Fibroblast of mammary gland (primary cell): ENCODE data around the gene CCDC80.

ENCODE experiments used
- DNase-seq: peaks from one replicate; pipeline ENCODE4 v3.0.0-alpha.2; 2010; ENCODE audit warnings: low read depth
- H3K4me3 ChIP-seq: 2 replicates; pipeline ENCODE4 v1.5.1; 2011; ENCODE audit warnings: low read depth, mild to moderate bottlenecking, low read length, moderate library complexity; ENCODE audit not compliant: control insufficient read depth
- TF ChIP-seq, protein P1 (sequence below): conservative IDR thresholded peaks from 2 replicates; pipeline ENCODE4 v1.5.1; 2011; ENCODE audit warnings: low read depth, low read length, inconsistent platforms; ENCODE audit not compliant: control insufficient read depth, insufficient read depth

Gene CCDC80

DNA sequence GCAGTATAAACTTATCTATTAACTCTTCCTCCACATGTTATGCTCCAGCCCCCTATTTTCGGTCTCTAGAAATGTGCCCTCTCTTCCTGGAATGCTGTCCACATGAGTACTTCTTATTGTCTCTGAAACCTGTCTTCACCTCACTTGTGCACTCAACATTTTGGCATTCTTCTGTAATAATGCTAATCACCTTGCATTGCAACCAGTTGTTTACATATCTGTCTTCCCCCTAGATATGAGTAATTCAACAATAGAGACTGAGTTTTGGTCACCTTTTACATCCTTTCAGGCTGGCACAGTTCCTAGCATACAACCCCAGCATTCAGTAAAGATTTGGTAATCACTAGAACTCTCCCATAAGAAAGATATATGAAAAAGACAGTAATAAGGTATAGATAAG, 17.2 kb downstream of the CCDC80 start:
- H3K4me3 ChIP-seq: no peak overlapping the region
- TF ChIP-seq, protein P1, sequence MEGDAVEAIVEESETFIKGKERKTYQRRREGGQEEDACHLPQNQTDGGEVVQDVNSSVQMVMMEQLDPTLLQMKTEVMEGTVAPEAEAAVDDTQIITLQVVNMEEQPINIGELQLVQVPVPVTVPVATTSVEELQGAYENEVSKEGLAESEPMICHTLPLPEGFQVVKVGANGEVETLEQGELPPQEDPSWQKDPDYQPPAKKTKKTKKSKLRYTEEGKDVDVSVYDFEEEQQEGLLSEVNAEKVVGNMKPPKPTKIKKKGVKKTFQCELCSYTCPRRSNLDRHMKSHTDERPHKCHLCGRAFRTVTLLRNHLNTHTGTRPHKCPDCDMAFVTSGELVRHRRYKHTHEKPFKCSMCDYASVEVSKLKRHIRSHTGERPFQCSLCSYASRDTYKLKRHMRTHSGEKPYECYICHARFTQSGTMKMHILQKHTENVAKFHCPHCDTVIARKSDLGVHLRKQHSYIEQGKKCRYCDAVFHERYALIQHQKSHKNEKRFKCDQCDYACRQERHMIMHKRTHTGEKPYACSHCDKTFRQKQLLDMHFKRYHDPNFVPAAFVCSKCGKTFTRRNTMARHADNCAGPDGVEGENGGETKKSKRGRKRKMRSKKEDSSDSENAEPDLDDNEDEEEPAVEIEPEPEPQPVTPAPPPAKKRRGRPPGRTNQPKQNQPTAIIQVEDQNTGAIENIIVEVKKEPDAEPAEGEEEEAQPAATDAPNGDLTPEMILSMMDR: no peak
- no peak for DNase-seq

GRCh38 chr3:112623213-112623612, 17.7 kb downstream of the CCDC80 start:
- no peak overlapping the region for H3K4me3 ChIP-seq
- no peak for DNase-seq
- TF ChIP-seq, protein P1: no peak

DNA sequence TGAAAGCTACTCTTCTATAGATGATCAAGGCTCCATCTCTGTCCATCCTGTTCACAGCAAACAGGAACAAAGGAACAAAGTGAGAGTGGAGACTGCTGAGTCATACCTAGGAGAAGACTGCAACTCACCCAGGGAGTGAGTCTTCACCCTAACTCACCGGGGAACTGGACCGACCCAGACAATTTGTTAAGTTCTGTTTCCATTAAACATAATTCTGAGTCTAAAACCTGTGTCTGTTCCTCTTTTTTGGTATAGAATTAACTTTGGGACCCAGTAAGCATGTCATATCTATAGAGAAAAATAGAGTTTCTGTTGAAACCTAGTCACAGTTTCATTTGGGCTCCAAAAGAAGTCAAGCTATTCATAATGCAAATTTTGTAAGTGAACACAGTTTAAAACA, 21.6 kb downstream of the CCDC80 start:
- no peak overlapping the region for H3K4me3 ChIP-seq
- peak; percentile 75 for DNase-seq
- TF ChIP-seq, protein P1: no peak

GRCh38 chr3:112617285-112617684, 23.7 kb downstream of the CCDC80 start:
- no peak for DNase-seq
- H3K4me3 ChIP-seq: no peak overlapping the region
- TF ChIP-seq, protein P1: no peak

- DNase-seq: no peak
- H3K4me3 ChIP-seq: no peak overlapping the region
- TF ChIP-seq, protein P1: no peak
Observed at GRCh38 chr3:112615989-112616731, 24.8 kb downstream of the CCDC80 start.

DNA sequence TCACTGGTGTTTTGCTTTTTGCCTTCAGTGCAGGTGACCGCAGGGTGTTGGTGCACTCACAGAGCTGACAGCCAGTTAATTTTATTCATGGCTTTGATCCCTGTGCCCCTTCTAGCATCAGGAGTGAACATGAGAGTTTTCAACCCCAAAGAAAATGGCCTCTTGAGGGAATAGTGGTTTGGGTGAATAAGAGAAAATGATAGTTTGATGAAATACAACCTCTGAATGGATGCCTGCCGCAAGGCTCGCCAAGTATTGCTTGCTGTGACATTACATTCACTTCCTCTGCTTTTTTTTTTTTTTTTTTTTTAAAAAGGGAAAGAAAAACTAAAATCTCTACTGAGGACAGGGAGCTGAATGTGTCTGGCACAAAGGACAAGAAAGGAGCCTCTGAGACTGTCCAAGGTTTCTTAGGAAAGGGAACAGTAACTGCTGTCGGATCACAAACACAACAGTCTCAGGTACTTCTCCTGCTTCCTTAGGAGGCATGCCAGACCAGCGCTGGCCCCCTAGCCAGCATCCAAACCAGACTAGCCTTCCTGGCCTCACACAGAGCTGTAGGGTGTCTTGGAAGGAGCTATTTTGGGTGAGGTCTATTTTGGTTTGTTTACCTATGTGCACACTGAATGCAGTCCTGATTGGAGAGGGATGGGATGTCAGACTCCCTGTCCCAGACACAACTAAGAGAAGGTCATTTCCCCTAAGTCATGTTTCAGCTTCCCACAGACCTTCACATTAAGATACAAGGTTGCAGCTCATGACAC, 29.0 kb downstream of the CCDC80 start:
- peak; percentile 68 for DNase-seq
- no peak overlapping the region for H3K4me3 ChIP-seq
- TF ChIP-seq, protein P1: no peak
